ENCODE results near the gene TAP1. TPM values are rescaled to one million over a fixed set of nuclear protein-coding genes. Genes with fewer than 3 reads are reported as not detected.

The TAP1 gene
- total RNA-seq, 2 experiments from 2014 or later, result 245 to 258 TPM

- Mint-ChIP-seq H3K4me1 (ENCODE audit: low read depth) (peaks cover 49% of the 10 kb centered on the region), H3K4me3 (peak overlapping the region; percentile 46), H3K27ac (peak overlapping the region; percentile 98), H3K36me3 (peaks cover 69% of the 10 kb centered on the region), H3K9me3 (no peaks in the 10 kb centered on the region), H3K27me3 (no peaks in the 10 kb centered on the region)
- POLR2A ChIA-PET, result interaction anchor here (0.9 to 7.6 kb wide), 4 partner anchors 10 to 114 kb away, joined by 3 to 313 read pairs (median 13); partner anchors contain the start of genes PSMB8 and TAP2
- CTCF ChIA-PET, result interaction anchor here (1.1 to 19.8 kb wide), 6 partner anchors 10 to 127 kb away, joined by 3 to 917 read pairs (median 8); partner anchors contain the start of genes PSMB8 and TAP2
- intact Hi-C loops (cut with micrococcal nuclease), result loop anchor here (10.0 kb wide), 1 partner anchor 1283 kb away; the partner anchor contains the start of genes LTA and TNF
- no peak for DNase-seq
These were observed 4.7 kb upstream of the TAP1 start for GRCh38 chr6:32858194-32858593.

GRCh38 chr6:32857156-32857891, 3.8 kb upstream of the TAP1 start:
- H3K27ac Mint-ChIP-seq, result peak overlapping the region; percentile 98
- intact Hi-C loops (cut with micrococcal nuclease), result loop anchor here (10.0 kb wide), 1 partner anchor 1283 kb away; the partner anchor contains the start of genes LTA and TNF
- peaks cover 49% of the 10 kb centered on the region for H3K4me1 Mint-ChIP-seq (ENCODE audit: low read depth)
- peaks cover 72% of the 10 kb centered on the region for H3K36me3 Mint-ChIP-seq
- H3K4me3 Mint-ChIP-seq, result peak overlapping the region; percentile 46
- H3K9me3 Mint-ChIP-seq, result no peaks in the 10 kb centered on the region
- no peaks in the 10 kb centered on the region for H3K27me3 Mint-ChIP-seq
- ChIA-PET POLR2A (interaction anchor here (0.7 to 7.6 kb wide), 6 partner anchors 11 to 115 kb away, joined by 3 to 313 read pairs (median 6); partner anchors contain the start of genes PSMB8 and TAP2), CTCF (interaction anchor here (0.9 to 19.8 kb wide), 7 partner anchors 11 to 127 kb away, joined by 3 to 917 read pairs (median 6); partner anchors contain the start of genes PSMB8 and TAP2)
- no peak for DNase-seq

- ChIA-PET CTCF (interaction anchor here (0.6 to 19.8 kb wide), 12 partner anchors 10 to 601 kb away, joined by 3 to 917 read pairs (median 4); partner anchors contain the start of genes HLA-DMA, PSMB8 and TAP2), POLR2A (interaction anchor here (0.7 to 7.6 kb wide), 6 partner anchors 12 to 1130 kb away, joined by 3 to 313 read pairs (median 16); partner anchors contain the start of genes BRD2, PSMB8 and TAP2)
- Mint-ChIP-seq H3K9me3 (no peaks in the 10 kb centered on the region), H3K27me3 (no peaks in the 10 kb centered on the region), H3K4me1 (ENCODE audit: low read depth) (peaks cover 52% of the 10 kb centered on the region), H3K36me3 (peaks cover 79% of the 10 kb centered on the region), H3K4me3 (peak overlapping the region; percentile 99), H3K27ac (peak overlapping the region; percentile 98)
- intact Hi-C loops (cut with micrococcal nuclease), result loop anchor here (10.0 kb wide), 1 partner anchor 1281 kb away; the partner anchor contains the start of genes LTA and TNF
- peak; percentile 25 for DNase-seq
These were observed 2.1 kb upstream of the TAP1 start for GRCh38 chr6:32855467-32856174.

DNA sequence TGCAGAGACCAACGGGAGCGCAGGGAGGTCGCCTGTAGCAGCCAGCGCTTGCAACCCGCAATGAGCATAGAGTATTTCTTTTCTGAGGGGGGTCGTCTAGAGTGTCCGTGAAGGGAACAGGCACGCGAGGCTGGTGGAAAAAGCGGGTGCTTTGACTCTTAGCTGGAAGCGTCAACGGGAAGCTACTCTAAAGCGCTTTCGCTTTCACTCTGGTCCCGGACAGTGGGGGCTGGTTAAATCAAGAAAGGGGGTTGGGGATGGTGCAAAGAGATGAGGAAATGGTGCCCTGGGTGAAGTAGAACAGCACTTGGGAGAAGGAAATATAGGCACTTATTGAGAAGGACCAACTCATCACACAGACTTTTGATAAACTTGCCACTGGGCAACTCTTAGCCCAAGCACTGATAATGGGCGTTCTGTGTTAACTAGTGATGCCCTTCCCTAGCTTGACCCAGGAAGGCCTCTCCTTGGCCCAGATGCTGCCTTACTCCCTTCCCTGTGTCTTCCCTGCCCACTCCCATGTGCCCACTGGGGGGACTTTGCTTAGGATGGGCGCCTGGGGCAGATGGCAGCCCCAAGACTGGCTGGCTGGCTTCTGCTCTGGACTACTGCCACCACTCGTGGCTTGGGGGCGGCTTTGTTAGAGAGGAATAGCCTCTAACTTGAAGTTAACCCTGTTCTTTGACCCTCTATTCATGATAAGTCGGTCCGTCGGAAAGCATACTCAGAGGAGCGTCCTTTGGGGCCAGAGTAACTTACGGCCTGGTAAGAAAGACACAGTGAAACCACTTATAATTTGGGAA, 1.1 kb upstream of the TAP1 start:
- ChIA-PET CTCF (interaction anchor here (0.7 to 19.8 kb wide), 13 partner anchors 12 to 600 kb away, joined by 3 to 917 read pairs (median 4); partner anchors contain the start of genes PSMB8 and TAP2), POLR2A (interaction anchor here (0.7 to 7.6 kb wide), 5 partner anchors 13 to 727 kb away, joined by 3 to 313 read pairs (median 27); partner anchors contain the start of genes ATF6B, BRD2, PSMB8 and TAP2)
- Mint-ChIP-seq H3K9me3 (no peaks in the 10 kb centered on the region), H3K27ac (peak overlapping the region; percentile 98), H3K4me1 (ENCODE audit: low read depth) (peaks cover 56% of the 10 kb centered on the region), H3K27me3 (no peaks in the 10 kb centered on the region), H3K4me3 (peak overlapping the region; percentile 99), H3K36me3 (peaks cover 83% of the 10 kb centered on the region)
- intact Hi-C loops (cut with micrococcal nuclease), result loop anchor here (1.0 to 10.0 kb wide), 4 partner anchors 14 to 1280 kb away; partner anchors contain the start of genes GPSM3, LTA, PBX2 and TAP2
- DNase-seq, result peak; percentile 72

DNA sequence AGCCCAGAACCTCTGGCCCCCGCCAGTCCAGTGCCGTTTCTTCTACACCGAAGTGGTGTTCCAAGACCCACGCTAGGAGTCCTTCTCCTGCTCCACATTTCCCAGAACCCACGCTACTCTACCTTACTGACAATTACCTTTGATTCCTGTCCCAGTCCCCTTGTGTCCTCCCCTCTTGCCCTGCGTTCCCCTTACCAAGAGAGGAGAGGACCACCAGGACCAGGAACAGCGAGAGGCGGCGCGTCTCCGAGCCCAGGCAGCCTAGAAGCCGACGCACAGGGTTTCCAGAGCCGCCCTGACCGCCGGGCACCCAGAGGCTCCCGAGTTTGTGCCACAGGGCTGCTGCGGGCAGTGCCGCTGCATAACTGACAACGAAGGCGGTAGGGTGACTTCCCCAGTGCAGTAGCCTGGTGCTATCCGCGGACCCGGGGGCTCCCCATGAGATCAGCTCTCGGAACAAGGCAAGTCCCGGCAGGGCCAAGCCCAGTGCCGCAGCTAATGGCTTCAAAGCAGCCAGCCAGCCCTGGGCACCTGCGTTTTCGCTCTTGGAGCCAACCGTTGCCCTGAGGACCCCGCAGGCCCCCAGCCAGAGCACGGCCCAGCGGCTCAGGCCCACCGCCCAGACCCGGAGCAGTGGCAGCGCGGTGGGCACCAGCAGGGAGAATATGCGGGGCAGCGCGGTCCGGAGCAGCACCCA, 512 bp downstream of the TAP1 start:
- no peaks in the 10 kb centered on the region for H3K27me3 Mint-ChIP-seq
- peaks cover 55% of the 10 kb centered on the region for H3K4me1 Mint-ChIP-seq (ENCODE audit: low read depth)
- CTCF ChIA-PET, result interaction anchor here (0.7 to 19.8 kb wide), 11 partner anchors 11 to 132 kb away, joined by 3 to 917 read pairs (median 4); partner anchors contain the start of genes BRD2, PSMB8 and TAP2
- intact Hi-C loops (cut with micrococcal nuclease), result loop anchor here (1.0 to 10.0 kb wide), 4 partner anchors 9 to 1278 kb away; partner anchors contain the start of genes GPSM3, LTA, PBX2 and PSMB8
- peak overlapping the region; percentile 99 for H3K4me3 Mint-ChIP-seq
- peak overlapping the region; percentile 98 for H3K27ac Mint-ChIP-seq
- POLR2A ChIA-PET, result interaction anchor here (0.9 to 7.6 kb wide), 8 partner anchors 11 to 1312 kb away, joined by 3 to 313 read pairs (median 4); partner anchors contain the start of genes BRD2, DDX39B, PSMB8 and TAP2
- no peaks in the 10 kb centered on the region for H3K9me3 Mint-ChIP-seq
- H3K36me3 Mint-ChIP-seq, result peaks cover 82% of the 10 kb centered on the region
- peak; percentile 77 for DNase-seq

- peak; percentile 54 for DNase-seq
- ChIA-PET CTCF (interaction anchor here (0.8 to 19.8 kb wide), 5 partner anchors 10 to 26 kb away, joined by 4 to 917 read pairs (median 7); partner anchors contain the start of genes PSMB8 and TAP2), POLR2A (interaction anchor here (1.0 to 7.6 kb wide), 6 partner anchors 11 to 577 kb away, joined by 4 to 313 read pairs (median 10); partner anchors contain the start of genes BRD2, PSMB8 and TAP2)
- Mint-ChIP-seq H3K9me3 (no peaks in the 10 kb centered on the region), H3K27me3 (no peaks in the 10 kb centered on the region), H3K27ac (peak overlapping the region; percentile 98), H3K4me1 (ENCODE audit: low read depth) (peaks cover 55% of the 10 kb centered on the region), H3K4me3 (peak overlapping the region; percentile 99), H3K36me3 (peaks cover 82% of the 10 kb centered on the region)
- intact Hi-C loops (cut with micrococcal nuclease), result loop anchor here (5.0 to 10.0 kb wide), 2 partner anchors 660 to 1277 kb away; partner anchors contain the start of genes GPSM3, LTA, PBX2 and TNF
These were observed 1.3 kb downstream of the TAP1 start for GRCh38 chr6:32852018-32852843.

DNA sequence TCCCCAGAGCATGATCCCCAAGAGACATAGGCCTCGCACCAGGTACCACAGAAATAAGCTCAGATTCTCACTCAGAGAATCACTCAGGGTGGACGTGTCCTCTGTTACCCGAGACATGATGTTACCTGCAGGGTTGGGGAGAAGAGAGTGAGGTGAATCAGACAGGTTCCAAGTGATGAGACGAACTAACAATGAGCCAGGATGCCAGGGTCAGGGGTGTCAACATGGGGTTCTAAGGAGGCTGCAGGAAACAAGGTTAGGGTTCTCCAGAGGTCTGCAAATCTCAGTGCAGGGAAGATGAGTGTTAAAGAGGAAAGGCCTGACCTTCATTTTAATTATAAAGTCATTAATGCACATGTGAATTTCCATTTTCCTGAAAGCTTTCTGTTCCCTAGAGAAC, 2.5 kb downstream of the TAP1 start:
- Mint-ChIP-seq H3K27ac (peak overlapping the region; percentile 98), H3K4me1 (ENCODE audit: low read depth) (peaks cover 53% of the 10 kb centered on the region), H3K36me3 (peaks cover 86% of the 10 kb centered on the region), H3K9me3 (no peaks in the 10 kb centered on the region), H3K27me3 (no peaks in the 10 kb centered on the region), H3K4me3 (peak overlapping the region; percentile 99)
- intact Hi-C loops (cut with micrococcal nuclease), result loop anchor here (5.0 to 10.0 kb wide), 2 partner anchors 659 to 1276 kb away; partner anchors contain the start of genes GPSM3, LTA, PBX2 and TNF
- DNase-seq, result no peak
- ChIA-PET POLR2A (interaction anchor here (1.9 to 2.0 kb wide), 2 partner anchors 13 to 120 kb away, joined by 8 to 11 read pairs; partner anchors contain the start of gene TAP2), CTCF (interaction anchor here (0.7 to 3.7 kb wide), 5 partner anchors 9 to 134 kb away, joined by 3 to 41 read pairs (median 6); partner anchors contain the start of gene TAP2)

- ChIA-PET POLR2A (interaction anchor here (0.9 kb wide), 1 partner anchor 122 kb away, joined by 3 read pairs; no protein-coding TSS in a partner anchor), CTCF (interaction anchor here (1.0 to 3.7 kb wide), 2 partner anchors 11 to 84 kb away, joined by 3 to 41 read pairs; partner anchors contain the start of gene TAP2)
- intact Hi-C loops (cut with micrococcal nuclease), result no loop called here
- H3K36me3 Mint-ChIP-seq, result peaks cover 85% of the 10 kb centered on the region
- H3K4me3 Mint-ChIP-seq, result peak overlapping the region; percentile 38
- no peak for DNase-seq
- peak overlapping the region; percentile 65 for H3K27ac Mint-ChIP-seq
- peaks cover 49% of the 10 kb centered on the region for H3K4me1 Mint-ChIP-seq (ENCODE audit: low read depth)
- no peaks in the 10 kb centered on the region for H3K27me3 Mint-ChIP-seq
- no peaks in the 10 kb centered on the region for H3K9me3 Mint-ChIP-seq
These were observed 4.4 kb downstream of the TAP1 start for GRCh38 chr6:32849126-32849525.

DNA sequence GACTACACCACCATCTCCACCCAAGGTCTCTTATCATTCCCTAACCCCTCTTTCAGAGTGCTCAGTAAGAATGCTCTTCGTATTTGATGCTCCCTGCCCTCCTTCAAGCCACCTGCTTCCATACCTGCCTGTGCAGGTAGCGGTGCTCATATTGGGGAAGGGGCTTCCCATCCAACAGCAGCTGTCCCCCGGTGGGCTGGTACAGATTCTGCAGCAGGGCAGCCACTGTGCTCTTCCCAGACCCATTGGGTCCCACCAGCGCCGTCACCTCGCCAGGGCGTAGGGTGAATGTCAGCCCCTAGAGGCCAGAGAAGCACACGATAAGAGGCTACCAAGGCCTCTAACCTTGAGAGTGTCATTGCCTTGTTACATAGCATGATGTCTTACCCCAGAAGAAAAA, 5.7 kb downstream of the TAP1 start:
- peak overlapping the region; percentile 43 for H3K4me3 Mint-ChIP-seq
- CTCF ChIA-PET, result interaction anchor here (11.9 kb wide), 1 partner anchor 15 kb away, joined by 917 read pairs; the partner anchor contains the start of genes PSMB9 and TAP1
- intact Hi-C loops (cut with micrococcal nuclease), result no loop called here

More for the DNA sequence above, 5.7 kb downstream of the TAP1 start:
- POLR2A ChIA-PET, result interaction anchor here (2.1 to 8.2 kb wide), 2 partner anchors 10 to 124 kb away, joined by 9 to 133 read pairs; partner anchors contain the start of genes BRD2 and TAP2
- peaks cover 49% of the 10 kb centered on the region for H3K4me1 Mint-ChIP-seq (ENCODE audit: low read depth)
- no peaks in the 10 kb centered on the region for H3K27me3 Mint-ChIP-seq
- no peaks in the 10 kb centered on the region for H3K9me3 Mint-ChIP-seq
- H3K36me3 Mint-ChIP-seq, result peaks cover 95% of the 10 kb centered on the region
- DNase-seq, result no peak
- peak overlapping the region; percentile 65 for H3K27ac Mint-ChIP-seq

Measured in activated CD4-positive, alpha-beta memory T cell treated with anti-CD3 and anti-CD28 coated beads for 36 hours (primary cell).